Activated CD8-positive, alpha-beta memory T cell treated with anti-CD3 and anti-CD28 coated beads for 48 hours (primary cell): ENCODE measurements around the gene PRAMEF20.

ENCODE experiments used
- DNase-seq, 3 experiments: peaks; one replicate each; pipeline ENCODE4 v3.0.0-alpha.2; 2020; ENCODE audit warnings: low read depth in 2 of 3, low spot score in 2 of 3

PRAMEF20 gene

GRCh38 chr1:13461977-13462376 is 51.7 kb downstream of the PRAMEF20 start:
- DNase-seq = no peak

GRCh38 chr1:13462682-13463081 is 52.4 kb downstream of the PRAMEF20 start:
- no peak for DNase-seq

GRCh38 chr1:13465515-13465914 is 55.3 kb downstream of the PRAMEF20 start:
- DNase-seq = no peak

- no peak for DNase-seq
Observed at GRCh38 chr1:13469343-13469742, 59.1 kb downstream of the PRAMEF20 start.
